OCI-LY3 (cell line): ENCODE results near the gene ZNF511.

ENCODE experiments used
- CTCF ChIP-seq: fragments of 200-600, 300-600 bp; sonication (generic); IDR thresholded peaks from 2 replicates; pipeline ENCODE4 v1.5.1; 2014; ENCODE audit warnings: antibody characterized with exemption, low read length, low read depth
- EZH2phosphoT487 ChIP-seq: fragments of 200-600 bp; shearing (Covaris generic); IDR thresholded peaks from 2 replicates; pipeline ENCODE4 v1.6.1; 2018; ENCODE audit warnings: antibody characterized with exemption, mixed run types, low read depth

DNA sequence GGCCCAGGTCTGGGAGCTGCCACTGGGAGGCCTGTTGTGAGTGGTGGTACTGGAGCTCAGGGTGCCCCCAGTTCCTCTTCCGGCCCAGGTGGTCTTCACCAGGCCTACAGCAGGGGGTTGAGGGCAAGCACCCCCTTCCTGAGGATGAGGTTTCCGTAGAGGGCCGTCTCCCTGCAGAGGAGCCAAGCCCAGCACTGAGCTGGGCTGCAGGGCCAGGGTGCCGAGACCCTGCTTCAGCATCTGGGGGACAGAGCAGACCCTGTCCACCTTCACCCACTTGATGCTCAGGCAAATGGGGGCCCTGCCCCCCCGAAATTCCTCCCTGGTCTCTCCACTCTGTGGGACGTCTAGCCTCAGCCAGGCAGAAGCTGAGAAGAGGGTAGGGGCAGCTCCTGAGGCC is 46.6 kb downstream of the ZNF511 start:
- no peak for TF ChIP-seq CTCF
- TF ChIP-seq EZH2phosphoT487 = no peak
